Activated T-cell treated with anti-CD3 and anti-CD28 coated beads, Interleukin-2, amount 50 U/mL, for 72 hours (primary cell): ENCODE measurements around the gene MZB1. TPM values are rescaled to one million over a fixed set of nuclear protein-coding genes. Genes with fewer than 3 reads are reported as not detected.
A peak's percentile ranks its signal among the peaks of the same experiment; 100 is the strongest.
"Not testable (repeated sequence)": the region's sequence is repeated elsewhere in the genome, so short reads cannot be mapped to it uniquely, and the experiment has no call there.

Experiments used
- ATAC-seq, 2 donors: fragments of 150-1000 bp; cut with Tn5 transposase; replicated peaks in 1 of 2; 2 replicates each; pipeline ENCODE4 v1.10.0; 2021; ENCODE audit warnings: moderate library complexity in 2 of 2, mild to moderate bottlenecking in 1 of 2
- DNase-seq, 2 donors: peaks; one replicate each; pipeline ENCODE4 v3.0.0; 2021 to 2022; ENCODE audit warnings: mixed read lengths in 1 of 2
- H3K27ac Mint-ChIP-seq: one replicate; pipeline ENCODE4 v1.8.0; 2022; ENCODE audit warnings: mild to moderate bottlenecking, moderate library complexity, mixed read lengths
- H3K27me3 Mint-ChIP-seq: one replicate; pipeline ENCODE4 v1.8.0; 2022; ENCODE audit warnings: low read depth, mixed read lengths
- H3K36me3 Mint-ChIP-seq, 2 donors: one replicate each; pipeline ENCODE4 v1.8.0; 2022; ENCODE audit warnings: mixed read lengths in 2 of 2, mild to moderate bottlenecking in 1 of 2; ENCODE audit not compliant: insufficient read depth in 2 of 2
- H3K4me1 Mint-ChIP-seq: one replicate; pipeline ENCODE4 v1.8.0; 2022; ENCODE audit warnings: low read depth, mixed read lengths
- H3K4me3 Mint-ChIP-seq, 2 donors: one replicate each; pipeline ENCODE4 v1.8.0; 2022; ENCODE audit warnings: mild to moderate bottlenecking in 2 of 2, mixed read lengths in 2 of 2, moderate library complexity in 2 of 2
- H3K9me3 Mint-ChIP-seq, 2 donors: one replicate each; pipeline ENCODE4 v1.8.0; 2022; ENCODE audit warnings: mixed read lengths in 2 of 2
- total RNA-seq, 2 donors: library from RNA; stranded (reverse); gene quantifications; one replicate each; pipeline ENCODE4 v1.2.3, GENCODE V29; 2022

Gene MZB1
- total RNA-seq, 2 donors from 2014 or later, result 19.7 to 27.3 TPM

DNA sequence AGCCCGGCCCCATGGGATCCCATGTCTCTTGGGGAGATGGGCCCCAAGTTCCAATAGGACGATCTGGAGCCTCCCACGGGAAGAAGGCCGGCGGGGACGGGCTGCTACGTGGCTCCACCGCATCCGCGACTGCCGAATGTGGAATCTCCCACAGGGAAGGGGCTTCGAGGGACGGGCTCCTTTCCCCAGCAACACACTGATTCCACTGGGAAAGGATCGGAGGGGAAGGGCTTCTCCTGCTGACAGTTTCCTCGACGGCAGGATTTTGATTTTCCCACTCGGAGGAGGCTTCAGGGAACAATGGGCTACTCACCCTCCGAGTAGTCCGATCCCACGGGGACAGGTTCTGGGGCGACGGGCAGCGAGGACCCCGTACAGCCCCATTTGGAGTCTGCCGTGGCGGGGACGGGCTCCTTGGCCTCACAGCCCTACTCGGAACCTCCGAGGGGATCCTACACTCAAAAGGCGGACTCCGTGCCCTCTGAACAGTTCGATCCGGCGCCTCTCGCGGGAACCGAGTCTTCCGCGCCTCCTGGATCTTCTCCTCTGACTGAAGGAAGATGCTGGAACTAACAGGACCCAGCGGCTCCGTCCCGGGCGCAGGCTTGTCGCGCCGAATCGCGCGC, 3.9 kb upstream of the MZB1 start:
- Mint-ChIP-seq H3K27me3 (no peaks in the 10 kb centered on the region), H3K36me3 (peaks cover 5 to 8% of the 10 kb centered on the region in 2 donors), H3K27ac (peak overlapping the region; percentile 94), H3K4me3 (peak overlapping the region; percentile 97 to 98), H3K4me1 (peaks cover 67% of the 10 kb centered on the region), H3K9me3 (no peaks in the 10 kb centered on the region)
- DNase-seq (peak in 1 of 2 donors; percentile 26), ATAC-seq (no peak)

DNA sequence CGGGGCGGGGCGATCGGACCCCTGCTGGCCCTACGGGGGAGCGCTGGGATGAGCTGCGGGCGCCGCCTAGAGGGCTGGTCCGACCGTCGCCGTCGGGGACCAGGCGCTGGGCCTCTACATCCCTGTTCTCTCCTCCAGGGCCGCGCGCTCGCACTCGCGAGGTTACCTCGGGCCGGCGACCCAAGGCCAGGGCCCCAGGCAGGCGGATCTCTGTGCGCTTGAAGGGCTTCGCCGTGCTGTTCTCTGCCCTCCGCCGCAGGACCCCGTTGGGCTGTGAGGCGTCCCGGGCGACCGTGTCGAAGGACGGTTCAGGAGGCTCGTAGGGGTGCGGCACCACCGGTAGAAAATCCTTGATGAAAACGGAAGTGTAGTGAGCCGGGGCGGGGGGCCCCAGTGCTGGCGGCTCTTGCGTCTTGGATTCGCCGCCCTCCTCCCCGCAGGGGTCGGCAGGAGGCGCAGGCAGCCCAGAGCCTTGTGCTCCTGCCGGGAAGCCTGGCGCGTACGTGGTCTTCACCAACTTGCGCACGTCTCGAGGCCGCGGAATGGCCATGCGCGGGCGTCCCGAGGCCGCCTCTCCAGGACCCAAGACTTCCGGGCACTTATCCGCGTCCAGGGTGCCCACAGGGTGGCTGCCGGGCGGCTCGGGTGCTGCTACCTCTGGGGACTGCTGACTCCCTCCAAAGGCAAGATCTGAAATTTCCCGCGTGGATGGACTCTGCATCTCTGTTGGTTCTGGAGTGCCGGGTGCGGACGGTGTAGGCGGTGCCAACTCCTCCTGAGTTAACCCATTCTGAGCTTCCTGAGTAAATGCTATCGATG, 3.2 kb upstream of the MZB1 start:
- peak overlapping the region; percentile 94 for H3K27ac Mint-ChIP-seq
- peak overlapping the region; percentile 97 to 98 for H3K4me3 Mint-ChIP-seq
- DNase-seq, result peak; percentile 94
- peaks cover 5 to 8% of the 10 kb centered on the region in 2 donors for H3K36me3 Mint-ChIP-seq
- peaks cover 74% of the 10 kb centered on the region for H3K4me1 Mint-ChIP-seq
- no peaks in the 10 kb centered on the region for H3K27me3 Mint-ChIP-seq
- H3K9me3 Mint-ChIP-seq, result no peaks in the 10 kb centered on the region
- peak; percentile 76 to 78 for ATAC-seq

DNA sequence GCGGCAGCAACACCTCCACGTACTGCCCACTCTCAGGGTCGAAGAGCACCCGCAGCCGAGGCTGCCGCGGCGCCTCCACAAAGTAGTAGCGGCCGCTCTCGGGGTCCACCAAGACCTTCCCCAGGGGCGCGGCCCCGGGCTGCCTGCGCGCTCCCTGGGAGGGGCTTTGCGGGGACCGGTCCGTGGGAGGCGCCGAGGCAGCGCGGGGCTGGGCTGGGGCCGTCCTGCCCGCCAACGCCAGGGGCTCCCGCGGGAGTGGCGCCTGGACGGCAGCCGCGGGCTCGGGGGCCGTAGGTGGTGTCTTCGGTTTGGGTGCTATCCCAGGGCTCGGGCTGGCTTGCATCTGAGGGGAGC, 2.6 kb upstream of the MZB1 start:
- Mint-ChIP-seq H3K4me3 (peak overlapping the region; percentile 98 to 100), H3K27me3 (no peaks in the 10 kb centered on the region), H3K4me1 (peaks cover 74% of the 10 kb centered on the region), H3K36me3 (peaks cover 5 to 8% of the 10 kb centered on the region in 2 donors), H3K27ac (peak overlapping the region; percentile 94), H3K9me3 (no peaks in the 10 kb centered on the region)
- ATAC-seq (peak; percentile 40 to 42), DNase-seq (no peak)

DNA sequence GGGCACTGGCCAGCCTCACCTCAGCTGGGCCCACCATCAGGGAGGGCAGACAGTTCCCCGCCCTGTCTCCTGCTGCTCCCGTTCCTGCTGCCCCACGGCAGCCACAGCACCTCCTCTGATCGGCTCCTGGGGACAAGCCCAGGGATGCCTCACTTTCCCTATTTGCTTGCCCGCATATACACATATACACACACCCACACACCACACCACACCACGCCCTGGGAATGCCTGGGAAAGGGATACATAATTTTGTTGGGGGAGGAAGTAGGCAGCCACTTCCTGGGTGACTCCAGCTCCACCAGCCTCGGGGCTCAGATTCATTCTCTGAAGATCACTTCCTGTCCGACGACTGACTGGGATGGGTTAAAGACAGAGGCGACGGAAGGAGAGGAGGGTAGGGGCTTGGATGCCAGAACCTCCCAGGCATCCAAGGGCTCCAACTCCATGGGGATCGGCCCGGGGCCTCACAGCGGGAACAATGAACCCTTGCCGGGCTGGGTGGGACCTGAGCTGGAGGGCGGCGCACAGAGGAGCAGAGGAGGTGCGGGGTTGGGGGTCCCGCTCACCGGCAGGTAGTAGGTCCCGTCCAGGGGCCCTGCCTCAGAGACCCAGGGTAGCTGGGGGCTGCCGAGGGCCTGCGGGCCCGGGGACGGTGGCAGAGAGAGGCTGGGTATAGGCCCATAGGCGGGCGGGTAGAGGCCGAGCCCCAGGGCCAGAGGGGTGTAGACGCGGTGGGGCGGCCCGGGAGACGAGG, 2.0 kb upstream of the MZB1 start:
- ATAC-seq (peak in 1 of 2 donors; percentile 7), DNase-seq (peak; percentile 49 to 57)
- Mint-ChIP-seq H3K9me3 (no peaks in the 10 kb centered on the region), H3K4me1 (peaks cover 74% of the 10 kb centered on the region), H3K27me3 (no peaks in the 10 kb centered on the region), H3K4me3 (peak overlapping the region; percentile 98 to 100), H3K36me3 (peaks cover 4 to 5% of the 10 kb centered on the region in 2 donors), H3K27ac (peak overlapping the region; percentile 99)

DNA sequence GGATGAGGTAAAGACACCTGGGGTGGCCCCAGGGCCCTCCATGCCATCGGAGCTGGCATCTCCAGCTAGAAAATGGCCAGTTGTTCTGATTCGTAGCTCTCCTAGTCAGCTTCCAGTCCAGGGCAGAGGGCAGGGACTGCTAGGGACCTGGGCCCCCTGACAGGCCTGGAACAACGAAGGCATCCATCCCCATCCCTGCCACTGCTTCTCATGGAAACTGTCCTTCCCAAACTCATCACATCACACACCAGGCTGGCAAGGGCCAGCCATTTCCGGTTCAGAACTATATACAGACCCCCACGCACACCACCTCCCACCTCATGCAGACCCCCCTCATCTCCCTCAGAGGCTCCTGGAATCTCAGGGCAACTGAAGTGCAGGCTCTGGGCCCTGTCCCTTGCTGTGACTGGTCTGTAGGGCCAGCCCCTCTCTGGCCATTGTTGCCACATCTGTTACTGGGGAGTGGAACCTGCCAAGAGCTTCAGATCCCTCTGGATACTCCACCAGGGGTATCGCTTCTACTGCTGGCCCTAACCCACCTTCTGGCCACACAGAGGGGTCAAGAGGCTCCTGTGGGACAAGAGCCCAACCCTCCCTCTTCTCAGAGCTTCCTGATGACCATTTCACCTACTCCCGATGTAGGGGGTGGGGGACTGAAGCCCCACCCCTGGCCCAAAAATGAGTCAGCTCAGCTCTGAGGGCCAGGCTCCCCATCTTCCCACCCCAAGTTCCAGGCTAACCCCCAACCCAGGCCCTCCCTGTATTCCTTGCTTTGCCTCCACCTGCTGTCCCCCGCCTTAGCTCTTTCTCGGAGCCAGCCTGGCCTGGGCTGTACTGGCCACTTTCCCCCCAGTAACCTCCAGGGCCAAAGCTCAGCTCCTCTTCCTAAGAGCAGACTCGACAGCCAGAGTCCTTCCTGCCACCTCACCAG, 1.2 kb upstream of the MZB1 start:
- peaks cover 74% of the 10 kb centered on the region for H3K4me1 Mint-ChIP-seq
- no peaks in the 10 kb centered on the region for H3K9me3 Mint-ChIP-seq
- no peak for ATAC-seq
- peak overlapping the region; percentile 99 for H3K27ac Mint-ChIP-seq
- no peak for DNase-seq
- no peaks in the 10 kb centered on the region for H3K27me3 Mint-ChIP-seq
- H3K36me3 Mint-ChIP-seq, result peaks cover 4 to 5% of the 10 kb centered on the region in 2 donors
- peak overlapping the region; percentile 98 to 100 for H3K4me3 Mint-ChIP-seq

DNA sequence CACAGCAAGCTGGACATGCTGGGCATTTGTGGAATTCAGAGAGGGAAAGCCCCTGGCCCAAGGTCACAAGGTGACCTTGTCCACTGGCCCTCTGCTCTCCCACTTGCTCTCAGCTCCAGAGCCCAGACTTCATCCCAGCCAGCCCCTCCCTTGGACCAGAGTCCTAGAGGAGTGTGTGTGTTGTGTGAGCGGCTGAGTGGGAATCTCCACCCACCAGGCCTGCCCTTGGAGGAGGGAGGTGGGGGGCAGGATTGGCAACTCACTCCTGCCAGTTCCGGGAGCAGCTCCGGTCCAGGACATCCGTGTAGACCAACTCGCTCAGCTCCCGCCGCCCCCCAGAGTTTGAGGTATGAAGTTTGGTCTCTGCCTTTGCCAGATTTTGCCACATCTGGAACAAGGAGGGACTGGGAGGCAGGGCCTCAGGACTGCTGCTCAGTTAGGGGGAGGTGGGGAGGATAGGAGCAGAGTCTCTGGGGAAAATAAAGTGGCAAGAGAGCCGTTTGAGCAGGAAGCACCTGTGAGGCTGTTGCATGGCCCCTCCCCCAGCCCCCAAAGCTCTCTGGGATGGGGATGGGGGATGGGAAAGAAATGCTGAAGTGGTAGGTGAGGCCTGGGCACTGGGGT, 1.4 kb downstream of the MZB1 start:
- DNase-seq (no peak), ATAC-seq (no peak)
- H3K36me3 Mint-ChIP-seq, result peaks cover 2 to 5% of the 10 kb centered on the region in 2 donors
- H3K27ac Mint-ChIP-seq, result no peak overlapping the region
- peak overlapping the region; percentile 48 to 63 for H3K4me3 Mint-ChIP-seq
- H3K27me3 Mint-ChIP-seq, result no peaks in the 10 kb centered on the region
- H3K4me1 Mint-ChIP-seq, result peaks cover 76% of the 10 kb centered on the region
- no peaks in the 10 kb centered on the region for H3K9me3 Mint-ChIP-seq

DNA sequence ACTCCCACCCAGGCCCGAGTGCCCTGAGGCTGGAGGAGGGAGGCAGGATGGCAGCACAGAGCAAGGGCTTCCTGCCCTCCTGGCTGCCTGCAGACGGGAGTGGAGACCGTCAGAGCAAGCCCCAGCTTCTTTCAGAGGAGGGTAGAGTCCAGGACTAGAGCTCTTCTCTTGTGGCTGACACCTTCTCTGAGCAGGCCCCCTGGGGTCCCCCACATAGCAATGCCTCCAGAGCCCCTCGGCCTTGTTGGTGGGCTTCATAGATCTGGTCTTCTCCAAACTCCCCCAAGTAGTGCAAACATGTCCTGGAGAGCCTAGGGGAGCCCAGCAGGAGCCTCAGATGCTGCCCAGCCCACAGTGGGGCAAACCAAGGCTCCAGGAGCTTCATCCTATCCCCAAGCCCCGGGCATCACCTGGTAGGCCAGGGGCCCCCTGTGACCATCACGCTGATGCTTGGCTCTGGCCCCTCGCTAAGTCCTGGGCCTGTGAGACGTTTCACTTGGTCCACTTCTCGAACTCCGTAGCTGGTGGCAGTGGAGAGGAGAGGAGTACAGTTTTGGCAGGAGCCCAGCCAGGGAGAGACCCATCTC, 2.0 kb downstream of the MZB1 start:
- Mint-ChIP-seq H3K4me1 (peaks cover 73% of the 10 kb centered on the region), H3K4me3 (peak overlapping the region; percentile 48 to 63), H3K36me3 (peaks cover under 1 to 2% of the 10 kb centered on the region in 2 donors), H3K27ac (no peak overlapping the region), H3K27me3 (no peaks in the 10 kb centered on the region), H3K9me3 (no peaks in the 10 kb centered on the region)
- ATAC-seq (no peak), DNase-seq (no peak)

DNA sequence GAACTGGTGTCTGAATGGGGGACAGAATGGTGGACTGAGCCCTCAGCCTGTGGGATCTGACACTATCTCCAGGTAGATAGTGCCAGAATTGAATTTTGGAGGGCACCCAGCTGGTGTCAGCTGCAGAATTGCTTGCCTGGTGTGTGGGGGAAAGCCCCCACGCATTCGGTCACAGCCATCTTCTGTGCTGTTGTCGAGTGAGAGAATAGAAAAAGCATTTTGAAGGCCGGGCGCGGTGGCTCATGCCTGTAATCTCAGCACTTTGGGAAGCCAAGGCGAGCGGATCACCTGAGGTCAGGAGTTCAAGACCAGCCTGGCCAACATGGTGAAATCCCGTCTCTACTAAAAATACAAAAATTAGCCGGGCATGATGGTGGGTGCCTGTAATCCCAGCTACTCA, 2.8 kb downstream of the MZB1 start:
- H3K27ac Mint-ChIP-seq, result not testable (repeated sequence)

DNA sequence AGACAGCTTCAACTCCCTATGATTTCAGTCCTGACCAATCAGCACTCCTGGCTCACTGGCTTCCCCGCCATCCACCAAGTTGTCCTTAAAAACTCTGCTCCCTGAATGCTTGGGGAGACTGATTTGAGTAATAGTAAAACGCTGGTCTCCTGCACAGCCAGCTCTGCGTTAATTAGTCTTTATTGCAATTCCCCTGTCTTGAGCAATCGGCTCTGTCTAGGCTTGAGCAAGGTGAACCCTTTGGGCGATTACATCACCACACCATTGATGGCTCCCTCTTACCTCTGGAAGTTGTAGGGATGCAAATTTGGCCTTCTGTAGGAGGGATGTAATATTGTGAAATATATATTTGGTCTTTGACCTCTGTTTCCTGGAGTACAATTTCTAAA, 3.7 kb downstream of the MZB1 start:
- no peaks in the 10 kb centered on the region for H3K9me3 Mint-ChIP-seq
- peak overlapping the region in 1 of 2 donors; percentile 90 for H3K4me3 Mint-ChIP-seq
- no peaks in the 10 kb centered on the region for H3K27me3 Mint-ChIP-seq
- H3K36me3 Mint-ChIP-seq, result no peaks in the 10 kb centered on the region
- no peak for ATAC-seq
- H3K4me1 Mint-ChIP-seq, result peaks cover 64% of the 10 kb centered on the region
- H3K27ac Mint-ChIP-seq, result peak overlapping the region; percentile 95
- DNase-seq, result no peak

More for the DNA sequence above, 2.8 kb downstream of the MZB1 start:
- not testable (repeated sequence) for H3K4me3 Mint-ChIP-seq, ATAC-seq, H3K27me3 Mint-ChIP-seq, DNase-seq, H3K36me3 Mint-ChIP-seq, H3K9me3 Mint-ChIP-seq
- peaks cover 73% of the 10 kb centered on the region for H3K4me1 Mint-ChIP-seq

DNA sequence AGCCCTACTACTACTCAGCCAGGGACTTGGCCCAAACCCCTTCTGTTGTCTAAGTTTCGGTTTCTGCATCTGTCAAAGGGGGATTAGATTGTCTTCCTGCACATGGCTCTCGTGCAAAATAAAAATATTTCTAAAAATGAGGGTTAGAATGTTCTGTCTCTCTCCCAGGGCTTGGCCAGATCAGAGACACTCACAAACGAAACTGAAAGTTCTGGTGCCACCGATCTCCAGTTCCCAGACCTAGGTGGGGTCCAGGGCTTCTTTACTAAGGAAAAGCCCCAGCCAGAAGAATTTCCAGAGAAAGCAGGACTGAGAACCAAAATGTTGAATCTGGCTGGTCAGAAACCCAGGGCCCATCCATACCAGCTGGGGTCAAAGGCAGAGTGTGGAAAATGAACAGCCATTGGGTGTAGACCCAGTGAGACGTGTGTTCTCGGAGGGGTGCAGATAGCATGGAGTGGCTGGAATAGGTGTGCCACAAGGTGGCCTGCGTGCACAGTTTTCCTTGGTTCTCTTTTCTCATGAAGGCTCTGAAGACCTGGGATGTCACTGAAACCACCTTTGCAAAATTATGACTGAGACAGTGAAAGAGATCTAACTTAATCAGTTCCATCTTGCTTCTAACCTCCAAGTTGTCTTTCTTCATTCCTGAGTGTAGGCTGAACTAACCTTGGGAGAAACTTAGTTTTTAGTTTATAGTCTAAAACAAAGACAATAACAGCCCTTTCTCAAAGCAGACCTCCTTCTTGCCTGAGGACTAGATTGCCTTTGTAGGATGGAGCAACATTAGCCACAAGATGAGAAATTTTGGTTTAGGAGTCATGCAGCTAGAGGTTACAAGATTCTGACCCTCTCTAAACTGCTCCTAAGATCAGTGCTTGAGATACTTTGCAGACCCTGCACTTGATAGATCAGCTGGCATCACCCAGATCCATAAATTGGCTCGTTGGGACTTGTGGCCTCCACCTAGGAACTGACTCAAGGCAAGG, 4.4 kb downstream of the MZB1 start:
- DNase-seq (no peak), ATAC-seq (peak in 1 of 2 donors; percentile 12)
- Mint-ChIP-seq H3K4me1 (peaks cover 57% of the 10 kb centered on the region), H3K27me3 (no peaks in the 10 kb centered on the region), H3K36me3 (no peaks in the 10 kb centered on the region), H3K27ac (peak overlapping the region; percentile 95), H3K4me3 (peak overlapping the region; percentile 82 to 90), H3K9me3 (no peaks in the 10 kb centered on the region)

DNA sequence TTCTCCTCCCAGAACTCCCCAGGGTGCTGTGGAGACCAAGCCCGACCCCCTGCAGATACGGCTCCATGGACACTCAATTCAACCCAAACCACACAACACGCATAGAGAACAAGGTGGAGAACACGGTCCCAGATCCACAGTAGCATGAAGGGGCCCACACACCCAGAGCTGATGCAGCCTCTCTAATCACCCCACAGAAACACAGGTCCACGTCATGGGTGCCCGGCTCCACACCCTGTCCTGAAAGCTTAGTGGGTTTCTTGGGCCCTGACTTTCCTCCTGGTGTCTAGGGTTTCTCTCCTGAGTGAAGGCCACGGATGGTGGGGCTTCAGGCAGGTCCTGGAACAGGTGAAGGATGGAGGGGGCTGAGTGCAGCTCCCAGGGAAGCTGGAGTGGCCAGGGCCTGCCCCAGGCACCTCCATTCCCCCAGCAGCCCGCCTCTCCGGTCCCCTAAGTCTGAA, 5.1 kb downstream of the MZB1 start:
- H3K9me3 Mint-ChIP-seq, result no peaks in the 10 kb centered on the region
- no peaks in the 10 kb centered on the region for H3K27me3 Mint-ChIP-seq
- H3K27ac Mint-ChIP-seq, result peak overlapping the region; percentile 95
- H3K4me1 Mint-ChIP-seq, result peaks cover 49% of the 10 kb centered on the region
- ATAC-seq, result no peak
- peak overlapping the region; percentile 82 to 90 for H3K4me3 Mint-ChIP-seq
- DNase-seq, result no peak
- H3K36me3 Mint-ChIP-seq, result no peaks in the 10 kb centered on the region
